H1 (cell line): ENCODE results near the gene SEMA3D. TPM values are rescaled to one million over a fixed set of nuclear protein-coding genes. Genes with fewer than 3 reads are reported as not detected.

Experiments
- ATF2 ChIP-seq: IDR thresholded peaks from 2 replicates; pipeline ENCODE4 v1.6.1; 2012; ENCODE audit warnings: low read length, inconsistent platforms
- ATF3 ChIP-seq: IDR thresholded peaks from 2 replicates; pipeline ENCODE4 v1.6.1; 2011; ENCODE audit warnings: low read depth, mild to moderate bottlenecking, low read length; ENCODE audit not compliant: insufficient read depth
- BRCA1 ChIP-seq: IDR thresholded peaks from 2 replicates; pipeline ENCODE4 v1.6.1; 2012; ENCODE audit warnings: low read depth, low read length, improper control_type of control experiment
- CBX5 ChIP-seq: fragments of 300-800, 300-1000 bp; sonication (generic); IDR thresholded peaks from 2 replicates; pipeline ENCODE4 v1.7.1; 2016; ENCODE audit warnings: antibody characterized with exemption, low read length, low read depth
- CBX8 ChIP-seq: fragments of 300-800, 300-1000 bp; sonication (generic); IDR thresholded peaks from 2 replicates; pipeline ENCODE4 v1.7.1; 2016; ENCODE audit warnings: low read depth, low read length, borderline replicate concordance
- CTBP2 ChIP-seq: IDR thresholded peaks from 2 replicates; pipeline ENCODE4 v1.7.0; 2011; ENCODE audit warnings: borderline replicate concordance, mild to moderate bottlenecking, moderate library complexity, mixed read lengths, low read length; ENCODE audit not compliant: insufficient read depth, insufficient read length
- EGR1 ChIP-seq: IDR thresholded peaks from 2 replicates; pipeline ENCODE4 v1.6.1; 2011; ENCODE audit warnings: low read depth, low read length, borderline replicate concordance
- HDAC6 ChIP-seq: IDR thresholded peaks from one replicate; pipeline ENCODE4 v1.7.1; 2012; ENCODE audit warnings: low read depth, mild to moderate bottlenecking, inconsistent platforms, low read length, moderate library complexity
- NANOG ChIP-seq: IDR thresholded peaks from 2 replicates; pipeline ENCODE4 v1.6.1; 2011; ENCODE audit warnings: low read length, low read depth, mild to moderate bottlenecking, inconsistent platforms; ENCODE audit not compliant: insufficient read depth, poor library complexity, severe bottlenecking
- PHF8 ChIP-seq: fragments of 200-600 bp; sonication (generic); conservative IDR thresholded peaks from 2 replicates; pipeline ENCODE4 v1.7.1; 2012; ENCODE audit warnings: low read depth, mild to moderate bottlenecking, inconsistent platforms, low read length, moderate library complexity
- TAF7 ChIP-seq: optimal IDR thresholded peaks from 2 replicates; pipeline ENCODE3; 2011; ENCODE audit warnings: low read depth, mild to moderate bottlenecking, inconsistent platforms, low read length, moderate library complexity, borderline replicate concordance
- polyA plus RNA-seq, 7 experiments: library from polyadenylated mRNA; depleted of rRNA in 3 of 7; stranded (reverse) in 5 of 7; unstranded in 2 of 7; fragments of >200 nt in 5 of 7; fragments of 200-250 nt in 2 of 7; gene quantifications; 1 replicate in 5 of 7; 2 replicates in 1 of 7; 4 replicates in 1 of 7; pipeline versions ENCODE4 v1.2.1 to v1.2.3, GENCODE V29; 2011 to 2013; ENCODE audit warnings: missing spikeins in 2 of 7, mixed read lengths in 2 of 7
- total RNA-seq: library from RNA; stranded (reverse); fragmentation: NEBNext Ultra II Directional; extraction: Animal tissue kit (Norgen Biotek cat#: 25700); gene quantifications from 2 replicates; pipeline ENCODE4 v1.2.1, GENCODE V29; 2021

SEMA3D gene
- total and polyA plus RNA-seq, 2 of the 8 experiments (the other 6 are each of a cell fraction or from before 2014, with no cell fraction given): 1.6 to 3.5 TPM

- no peak for TF ChIP-seq TAF7
- TF ChIP-seq NANOG: no peak
- peak; percentile 78 for TF ChIP-seq CTBP2
- no peak for TF ChIP-seq BRCA1
- TF ChIP-seq ATF2: no peak
- TF ChIP-seq EGR1: no peak
- TF ChIP-seq PHF8: 0 out of 2 replicates have a peak, but pooled peaks have one; percentile 25
- TF ChIP-seq CBX5: no peak
- TF ChIP-seq ATF3: no peak
- TF ChIP-seq HDAC6: no peak
- TF ChIP-seq CBX8: no peak
These were observed 1.3 kb downstream of the SEMA3D start (continued) for GRCh38 chr7:85185424-85186082.
